GM12801 (cell line): ENCODE measurements around the gene PCDHA2.

Experiments
- TF ChIP-seq, protein P1 (sequence below): IDR thresholded peaks from one replicate; pipeline ENCODE4 v1.5.1; 2011; ENCODE audit warnings: control low read depth; ENCODE audit not compliant: insufficient read length; ENCODE audit errors: extremely low read depth

PCDHA2 gene

DNA sequence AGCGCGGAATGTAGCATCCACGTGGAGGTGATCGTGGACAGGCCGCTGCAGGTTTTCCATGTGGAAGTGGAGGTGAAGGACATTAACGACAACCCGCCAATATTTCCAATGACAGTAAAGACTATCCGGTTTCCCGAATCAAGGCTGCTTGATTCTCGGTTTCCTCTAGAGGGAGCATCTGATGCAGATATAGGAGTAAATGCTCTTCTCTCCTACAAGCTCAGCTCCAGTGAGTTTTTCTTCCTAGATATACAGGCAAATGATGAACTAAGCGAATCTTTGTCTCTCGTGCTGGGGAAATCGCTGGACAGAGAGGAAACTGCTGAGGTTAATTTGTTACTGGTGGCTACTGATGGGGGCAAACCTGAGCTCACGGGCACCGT lies 598 bp downstream of the PCDHA2 start:
- TF ChIP-seq, protein P1, sequence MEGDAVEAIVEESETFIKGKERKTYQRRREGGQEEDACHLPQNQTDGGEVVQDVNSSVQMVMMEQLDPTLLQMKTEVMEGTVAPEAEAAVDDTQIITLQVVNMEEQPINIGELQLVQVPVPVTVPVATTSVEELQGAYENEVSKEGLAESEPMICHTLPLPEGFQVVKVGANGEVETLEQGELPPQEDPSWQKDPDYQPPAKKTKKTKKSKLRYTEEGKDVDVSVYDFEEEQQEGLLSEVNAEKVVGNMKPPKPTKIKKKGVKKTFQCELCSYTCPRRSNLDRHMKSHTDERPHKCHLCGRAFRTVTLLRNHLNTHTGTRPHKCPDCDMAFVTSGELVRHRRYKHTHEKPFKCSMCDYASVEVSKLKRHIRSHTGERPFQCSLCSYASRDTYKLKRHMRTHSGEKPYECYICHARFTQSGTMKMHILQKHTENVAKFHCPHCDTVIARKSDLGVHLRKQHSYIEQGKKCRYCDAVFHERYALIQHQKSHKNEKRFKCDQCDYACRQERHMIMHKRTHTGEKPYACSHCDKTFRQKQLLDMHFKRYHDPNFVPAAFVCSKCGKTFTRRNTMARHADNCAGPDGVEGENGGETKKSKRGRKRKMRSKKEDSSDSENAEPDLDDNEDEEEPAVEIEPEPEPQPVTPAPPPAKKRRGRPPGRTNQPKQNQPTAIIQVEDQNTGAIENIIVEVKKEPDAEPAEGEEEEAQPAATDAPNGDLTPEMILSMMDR = no peak

DNA sequence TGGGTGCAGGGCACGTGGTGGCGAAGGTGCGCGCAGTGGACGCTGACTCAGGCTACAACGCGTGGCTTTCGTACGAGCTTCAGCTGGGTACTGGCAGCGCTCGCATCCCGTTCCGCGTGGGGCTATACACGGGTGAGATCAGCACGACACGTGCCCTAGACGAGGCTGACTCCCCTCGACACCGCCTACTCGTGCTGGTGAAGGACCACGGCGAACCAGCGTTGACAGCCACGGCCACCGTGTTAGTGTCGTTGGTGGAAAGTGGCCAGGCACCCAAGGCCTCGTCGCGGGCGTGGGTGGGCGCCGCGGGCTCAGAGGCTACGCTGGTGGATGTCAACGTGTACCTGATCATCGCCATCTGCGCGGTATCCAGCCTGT lies 2.1 kb downstream of the PCDHA2 start:
- TF ChIP-seq, protein P1 = no peak

DNA sequence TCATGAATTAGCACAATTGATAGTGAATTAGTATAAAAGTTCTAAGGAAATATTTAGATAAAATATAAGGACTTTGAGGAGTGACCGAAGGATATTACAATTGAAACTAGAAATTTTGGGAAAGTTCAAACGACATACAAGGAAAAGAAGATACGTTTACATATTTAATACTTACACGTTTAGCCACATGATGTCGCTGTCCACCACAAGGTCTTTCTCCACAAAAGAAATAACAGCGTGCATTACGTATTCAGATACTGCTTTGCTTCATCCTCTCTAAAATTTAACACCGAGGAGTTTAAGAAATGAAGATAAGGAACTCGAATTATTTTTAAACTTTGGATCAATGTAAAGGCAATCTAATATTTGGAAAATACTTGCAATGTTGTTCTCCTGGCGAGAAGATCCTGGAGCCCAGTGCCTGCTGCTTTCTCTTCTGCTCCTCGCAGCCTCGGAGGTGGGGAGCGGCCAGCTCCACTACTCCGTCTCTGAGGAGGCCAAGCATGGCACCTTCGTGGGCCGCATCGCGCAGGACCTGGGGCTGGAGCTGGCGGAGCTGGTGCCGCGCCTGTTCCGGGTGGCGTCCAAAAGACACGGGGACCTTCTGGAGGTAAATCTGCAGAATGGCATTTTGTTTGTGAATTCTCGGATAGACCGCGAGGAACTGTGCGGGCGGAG lies 6.3 kb downstream of the PCDHA2 start, which contains the start of gene PCDHA3:
TSS of gene PCDHA3 (plus strand) at position 242 of the 678 bp plus-strand sequence.
- TF ChIP-seq, protein P1 = no peak

DNA sequence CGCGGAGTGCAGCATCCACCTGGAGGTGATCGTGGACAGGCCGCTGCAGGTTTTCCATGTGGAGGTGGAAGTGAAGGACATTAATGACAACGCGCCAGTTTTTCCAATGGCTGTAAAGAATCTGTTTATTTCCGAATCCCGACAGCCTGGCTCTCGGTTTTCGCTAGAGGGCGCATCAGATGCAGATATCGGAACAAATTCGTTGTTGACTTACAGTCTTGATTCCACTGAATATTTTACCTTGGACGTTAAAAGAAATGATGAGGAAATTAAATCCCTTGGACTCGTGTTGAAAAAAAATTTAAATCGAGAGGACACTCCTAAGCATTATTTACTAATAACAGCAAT lies 6.8 kb downstream of the PCDHA2 start:
- TF ChIP-seq, protein P1 = no peak

DNA sequence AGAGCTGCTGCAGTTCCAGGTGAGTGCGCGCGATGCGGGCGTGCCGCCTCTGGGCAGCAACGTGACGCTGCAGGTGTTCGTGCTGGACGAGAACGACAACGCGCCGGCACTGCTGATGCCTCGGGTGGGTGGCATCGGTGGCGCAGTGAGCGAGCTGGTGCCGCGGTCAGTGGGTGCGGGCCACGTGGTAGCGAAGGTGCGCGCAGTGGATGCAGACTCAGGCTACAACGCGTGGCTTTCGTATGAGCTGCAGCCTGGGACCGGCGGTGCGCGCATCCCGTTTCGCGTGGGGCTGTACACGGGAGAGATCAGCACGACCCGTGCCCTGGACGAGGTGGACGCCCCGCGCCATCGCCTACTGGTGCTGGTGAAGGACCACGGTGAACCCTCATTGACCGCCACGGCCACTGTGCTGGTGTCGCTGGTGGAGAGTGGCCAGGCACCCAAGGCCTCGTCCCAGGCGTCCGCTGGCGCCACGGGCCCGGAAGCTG lies 8.2 kb downstream of the PCDHA2 start:
- TF ChIP-seq, protein P1 = no peak

DNA sequence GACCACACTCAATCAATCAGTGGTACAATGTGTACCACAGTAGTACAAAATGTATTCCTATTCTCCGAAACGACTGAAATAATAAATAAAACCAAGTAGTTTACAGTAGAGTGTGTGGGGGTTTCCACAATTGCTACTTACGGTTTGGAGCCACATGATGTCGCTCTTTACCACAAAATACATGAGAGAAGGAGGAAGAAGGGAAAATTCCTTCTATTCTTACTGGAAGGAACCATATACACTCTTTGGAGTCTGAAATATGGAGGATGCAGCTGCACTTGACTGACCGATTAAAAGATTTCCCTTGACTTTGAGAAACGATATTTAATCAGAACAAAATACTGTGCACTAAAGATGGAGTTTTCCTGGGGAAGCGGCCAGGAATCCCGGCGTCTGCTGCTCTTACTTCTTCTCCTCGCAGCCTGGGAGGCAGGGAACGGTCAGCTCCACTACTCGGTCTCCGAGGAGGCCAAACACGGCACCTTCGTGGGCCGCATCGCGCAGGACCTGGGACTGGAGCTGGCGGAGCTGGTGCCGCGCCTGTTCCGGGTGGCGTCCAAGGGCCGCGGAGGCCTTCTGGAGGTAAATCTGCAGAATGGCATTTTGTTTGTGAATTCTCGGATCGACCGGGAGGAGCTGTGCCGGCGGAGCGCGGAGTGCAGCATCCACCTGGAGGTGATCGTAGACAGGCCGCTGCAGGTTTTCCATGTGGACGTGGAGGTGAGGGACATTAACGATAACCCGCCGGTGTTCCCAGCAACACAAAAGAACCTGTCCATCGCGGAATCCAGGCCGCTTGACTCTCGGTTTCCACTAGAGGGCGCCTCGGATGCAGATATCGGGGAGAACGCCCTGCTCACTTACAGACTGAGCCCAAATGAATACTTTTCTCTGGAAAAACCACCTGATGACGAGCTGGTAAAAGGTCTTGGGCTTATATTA lies 12.5 kb downstream of the PCDHA2 start, which contains the start of gene PCDHA4:
TSS of gene PCDHA4 (plus strand) at position 235 of the 942 bp plus-strand sequence.
- TF ChIP-seq, protein P1 = no peak

DNA sequence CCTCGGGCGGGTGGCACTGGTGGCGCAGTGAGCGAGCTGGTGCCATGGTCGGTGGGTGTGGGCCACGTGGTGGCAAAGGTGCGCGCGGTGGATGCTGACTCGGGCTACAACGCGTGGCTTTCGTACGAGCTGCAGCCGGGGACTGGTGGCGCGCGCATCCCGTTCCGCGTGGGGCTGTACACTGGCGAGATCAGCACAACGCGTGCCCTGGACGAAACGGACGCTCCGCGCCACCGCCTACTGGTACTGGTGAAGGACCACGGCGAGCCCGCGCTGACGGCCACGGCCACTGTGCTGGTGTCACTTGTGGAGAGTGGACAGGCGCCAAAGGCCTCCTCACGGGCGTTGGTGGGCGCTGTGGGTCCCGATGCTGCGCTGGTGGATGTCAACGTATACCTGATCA lies 14.2 kb downstream of the PCDHA2 start:
- TF ChIP-seq, protein P1 = no peak
